GM23338 (cell line): Measurements from ENCODE around the gene TMBIM6. TPM values are rescaled to one million over a fixed set of nuclear protein-coding genes. Genes with fewer than 3 reads are reported as not detected.
A peak's percentile ranks its signal among the peaks of the same experiment; 100 is the strongest.

Source experiments
- ATAC-seq: fragments of 200-7000 bp; cut with Tn5 transposase; 3 replicates; pipeline ENCODE4 v1.9.1; 2020
- DNase-seq: peaks from one replicate; pipeline ENCODE4 v3.0.0-alpha.2; 2015; ENCODE audit warnings: low spot score
- H2AFZ ChIP-seq: fragments of 200-600 bp; sonication (generic); 2 replicates; pipeline ENCODE4 v1.8.0; 2016; ENCODE audit warnings: antibody characterized with exemption, mild to moderate bottlenecking, moderate library complexity
- H3F3A ChIP-seq: fragments of 200-600 bp; sonication (generic); replicated peaks from 2 replicates; pipeline ENCODE4 v1.8.0; 2017; ENCODE audit warnings: antibody characterized with exemption, mixed run types, low read depth
- H3K27ac ChIP-seq: fragments of 200-600 bp; sonication (generic); 2 replicates; pipeline ENCODE4 v1.6.1; 2016; ENCODE audit warnings: low read depth
- H3K27me3 ChIP-seq: fragments of 200-600 bp; sonication (generic); 2 replicates; pipeline ENCODE4 v1.8.0; 2016; ENCODE audit warnings: mild to moderate bottlenecking, mixed run types, moderate library complexity; ENCODE audit not compliant: insufficient read depth
- H3K36me3 ChIP-seq: fragments of 200-600 bp; sonication (generic); 2 replicates; pipeline ENCODE4 v1.8.0; 2016; ENCODE audit warnings: mild to moderate bottlenecking; ENCODE audit not compliant: insufficient read depth
- H3K4me1 ChIP-seq: fragments of 200-600 bp; sonication (generic); 2 replicates; pipeline ENCODE4 v1.8.0; 2016; ENCODE audit warnings: mild to moderate bottlenecking, moderate library complexity; ENCODE audit not compliant: insufficient read depth
- H3K4me2 ChIP-seq: fragments of 200-600 bp; sonication (generic); 2 replicates; pipeline ENCODE4 v1.7.1; 2017; ENCODE audit warnings: mixed run types
- H3K4me3 ChIP-seq: fragments of 200-600 bp; sonication (generic); 2 replicates; pipeline ENCODE4 v1.6.1; 2016; ENCODE audit warnings: mixed run types
- H3K79me2 ChIP-seq: fragments of 200-600 bp; sonication (generic); replicated peaks from 2 replicates; pipeline ENCODE4 v1.8.0; 2017; ENCODE audit warnings: mild to moderate bottlenecking; ENCODE audit not compliant: insufficient read depth
- H3K9me2 ChIP-seq: fragments of 200-600 bp; sonication (generic); 2 replicates; pipeline ENCODE4 v1.8.0; 2017; ENCODE audit not compliant: insufficient read depth
- H4K20me1 ChIP-seq: fragments of 200-600 bp; sonication (generic); replicated peaks from 2 replicates; pipeline ENCODE4 v1.8.0; 2017; ENCODE audit warnings: mild to moderate bottlenecking; ENCODE audit not compliant: insufficient read depth
- H3K27ac Mint-ChIP-seq: 2 replicates; pipeline ENCODE4 v1.8.0; 2020; ENCODE audit warnings: inconsistent platforms, mild to moderate bottlenecking, moderate library complexity, mixed read lengths
- H3K27me3 Mint-ChIP-seq: 3 replicates; pipeline ENCODE4 v1.8.0; 2022; ENCODE audit warnings: low read depth, mild to moderate bottlenecking, moderate library complexity, mixed read lengths, inconsistent platforms; ENCODE audit not compliant: insufficient read depth, poor library complexity
- H3K36me3 Mint-ChIP-seq: 3 replicates; pipeline ENCODE4 v1.8.0; 2021; ENCODE audit warnings: low read depth, mild to moderate bottlenecking, inconsistent platforms, moderate library complexity, mixed read lengths
- H3K4me1 Mint-ChIP-seq: 3 replicates; pipeline ENCODE4 v1.8.0; 2020; ENCODE audit warnings: mild to moderate bottlenecking, inconsistent platforms, mixed read lengths
- H3K4me3 Mint-ChIP-seq: 3 replicates; pipeline ENCODE4 v1.8.0; 2021; ENCODE audit warnings: moderate library complexity, mild to moderate bottlenecking, inconsistent platforms, mixed read lengths
- H3K9me3 Mint-ChIP-seq: 3 replicates; pipeline ENCODE4 v1.8.0; 2020; ENCODE audit warnings: moderate library complexity, mild to moderate bottlenecking, inconsistent platforms, mixed read lengths
- EZH2 ChIP-seq: fragments of 200-600 bp; sonication (generic); IDR thresholded peaks from one replicate; pipeline ENCODE4 v1.8.0; 2017; ENCODE audit warnings: antibody characterized with exemption, mild to moderate bottlenecking, low read depth; ENCODE audit not compliant: unreplicated experiment
- EZH2phosphoT487 ChIP-seq: fragments of 200-600 bp; sonication (generic); IDR thresholded peaks from one replicate; pipeline ENCODE4 v1.8.1; 2018; ENCODE audit warnings: antibody characterized with exemption; ENCODE audit not compliant: unreplicated experiment
- JUNB ChIP-seq: IDR thresholded peaks from one replicate; pipeline ENCODE4 v1.6.1; 2016; ENCODE audit warnings: antibody characterized with exemption; ENCODE audit not compliant: unreplicated experiment
- NANOG ChIP-seq: IDR thresholded peaks from 2 replicates; pipeline ENCODE4 v1.6.1; 2016; ENCODE audit warnings: antibody characterized with exemption, borderline replicate concordance
- POLR2AphosphoS5 ChIP-seq: IDR thresholded peaks from 2 replicates; pipeline ENCODE4 v1.6.1; 2016; ENCODE audit warnings: antibody characterized with exemption, low read depth
- ZNF114 ChIP-seq: fragments of 250-450 bp; sonication (Bioruptor Pico); IDR thresholded peaks from 2 replicates; pipeline ENCODE4 v1.5.0; 2020; ENCODE audit warnings: mild to moderate bottlenecking, moderate library complexity
- ZNF331 ChIP-seq: fragments of 250-450 bp; sonication (Bioruptor Pico); IDR thresholded peaks from 2 replicates; pipeline ENCODE4 v1.5.0; 2020; ENCODE audit warnings: low read depth, mild to moderate bottlenecking, moderate library complexity
- polyA plus RNA-seq: library from polyadenylated mRNA; unstranded; fragments of >200 nt; fragmentation: Nextera tagmentation; extraction: Ambion mirVana; gene quantifications from 2 replicates; pipeline ENCODE4 v1.2.1, GENCODE V29; 2016
- total RNA-seq: library from RNA; depleted of rRNA; stranded (reverse); fragments of >200 nt; shearing (Covaris generic); gene quantifications from 2 replicates; pipeline ENCODE4 v1.2.3, GENCODE V29; 2014
- TF ChIP-seq, protein P1 (sequence below): fragments of 250-450 bp; sonication (Bioruptor Pico); IDR thresholded peaks from 2 replicates; pipeline ENCODE4 v1.5.0; 2020; ENCODE audit warnings: mild to moderate bottlenecking, moderate library complexity
- TF ChIP-seq, protein P2 (sequence below), 2 experiments: fragments of 200-600 bp in 1 of 2; sonication (generic) in 1 of 2; conservative IDR thresholded peaks; 2 replicates each; pipeline versions ENCODE4 v1.5.1 to v1.6.1; 2016 to 2017; ENCODE audit warnings: antibody characterized with exemption in 2 of 2, low read depth in 2 of 2, mild to moderate bottlenecking in 2 of 2, moderate library complexity in 1 of 2
- TF ChIP-seq, protein P3 (sequence below): IDR thresholded peaks from 2 replicates; pipeline ENCODE4 v1.6.1; 2016; ENCODE audit warnings: antibody characterized with exemption
- TF ChIP-seq, protein P4 (sequence below): IDR thresholded peaks from one replicate; pipeline ENCODE4 v1.6.1; 2018; ENCODE audit warnings: antibody characterized with exemption; ENCODE audit not compliant: unreplicated experiment

TMBIM6 gene
- total and polyA plus RNA-seq, 2 experiments from 2014 or later: 245 to 349 TPM

DNA sequence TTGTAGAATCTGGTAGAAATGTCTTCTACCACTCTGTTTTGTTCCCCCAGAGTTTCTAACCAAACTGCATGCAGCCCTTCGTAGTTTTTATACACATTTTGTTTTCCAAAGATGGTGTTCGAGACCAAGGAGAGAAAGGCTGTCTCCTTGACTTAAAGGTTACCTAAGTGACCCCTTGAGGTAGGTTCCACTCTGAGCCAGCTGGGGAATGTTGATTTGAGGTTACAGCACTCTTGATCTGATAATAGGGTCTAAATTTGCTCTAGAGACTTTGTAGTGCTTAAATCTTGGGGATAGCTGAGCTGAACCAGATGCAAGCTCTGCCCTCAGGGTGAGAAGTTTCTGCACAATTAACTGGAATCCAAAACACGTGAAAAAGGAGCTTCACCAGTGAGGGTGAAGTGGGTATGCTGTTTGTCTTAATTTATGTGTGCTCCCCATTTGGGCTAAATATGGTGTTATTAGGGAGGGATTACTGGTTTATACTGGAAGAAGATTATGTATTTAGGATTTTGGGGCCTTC, 3.1 kb downstream of the TMBIM6 start (continued):
- TF ChIP-seq, protein P1, sequence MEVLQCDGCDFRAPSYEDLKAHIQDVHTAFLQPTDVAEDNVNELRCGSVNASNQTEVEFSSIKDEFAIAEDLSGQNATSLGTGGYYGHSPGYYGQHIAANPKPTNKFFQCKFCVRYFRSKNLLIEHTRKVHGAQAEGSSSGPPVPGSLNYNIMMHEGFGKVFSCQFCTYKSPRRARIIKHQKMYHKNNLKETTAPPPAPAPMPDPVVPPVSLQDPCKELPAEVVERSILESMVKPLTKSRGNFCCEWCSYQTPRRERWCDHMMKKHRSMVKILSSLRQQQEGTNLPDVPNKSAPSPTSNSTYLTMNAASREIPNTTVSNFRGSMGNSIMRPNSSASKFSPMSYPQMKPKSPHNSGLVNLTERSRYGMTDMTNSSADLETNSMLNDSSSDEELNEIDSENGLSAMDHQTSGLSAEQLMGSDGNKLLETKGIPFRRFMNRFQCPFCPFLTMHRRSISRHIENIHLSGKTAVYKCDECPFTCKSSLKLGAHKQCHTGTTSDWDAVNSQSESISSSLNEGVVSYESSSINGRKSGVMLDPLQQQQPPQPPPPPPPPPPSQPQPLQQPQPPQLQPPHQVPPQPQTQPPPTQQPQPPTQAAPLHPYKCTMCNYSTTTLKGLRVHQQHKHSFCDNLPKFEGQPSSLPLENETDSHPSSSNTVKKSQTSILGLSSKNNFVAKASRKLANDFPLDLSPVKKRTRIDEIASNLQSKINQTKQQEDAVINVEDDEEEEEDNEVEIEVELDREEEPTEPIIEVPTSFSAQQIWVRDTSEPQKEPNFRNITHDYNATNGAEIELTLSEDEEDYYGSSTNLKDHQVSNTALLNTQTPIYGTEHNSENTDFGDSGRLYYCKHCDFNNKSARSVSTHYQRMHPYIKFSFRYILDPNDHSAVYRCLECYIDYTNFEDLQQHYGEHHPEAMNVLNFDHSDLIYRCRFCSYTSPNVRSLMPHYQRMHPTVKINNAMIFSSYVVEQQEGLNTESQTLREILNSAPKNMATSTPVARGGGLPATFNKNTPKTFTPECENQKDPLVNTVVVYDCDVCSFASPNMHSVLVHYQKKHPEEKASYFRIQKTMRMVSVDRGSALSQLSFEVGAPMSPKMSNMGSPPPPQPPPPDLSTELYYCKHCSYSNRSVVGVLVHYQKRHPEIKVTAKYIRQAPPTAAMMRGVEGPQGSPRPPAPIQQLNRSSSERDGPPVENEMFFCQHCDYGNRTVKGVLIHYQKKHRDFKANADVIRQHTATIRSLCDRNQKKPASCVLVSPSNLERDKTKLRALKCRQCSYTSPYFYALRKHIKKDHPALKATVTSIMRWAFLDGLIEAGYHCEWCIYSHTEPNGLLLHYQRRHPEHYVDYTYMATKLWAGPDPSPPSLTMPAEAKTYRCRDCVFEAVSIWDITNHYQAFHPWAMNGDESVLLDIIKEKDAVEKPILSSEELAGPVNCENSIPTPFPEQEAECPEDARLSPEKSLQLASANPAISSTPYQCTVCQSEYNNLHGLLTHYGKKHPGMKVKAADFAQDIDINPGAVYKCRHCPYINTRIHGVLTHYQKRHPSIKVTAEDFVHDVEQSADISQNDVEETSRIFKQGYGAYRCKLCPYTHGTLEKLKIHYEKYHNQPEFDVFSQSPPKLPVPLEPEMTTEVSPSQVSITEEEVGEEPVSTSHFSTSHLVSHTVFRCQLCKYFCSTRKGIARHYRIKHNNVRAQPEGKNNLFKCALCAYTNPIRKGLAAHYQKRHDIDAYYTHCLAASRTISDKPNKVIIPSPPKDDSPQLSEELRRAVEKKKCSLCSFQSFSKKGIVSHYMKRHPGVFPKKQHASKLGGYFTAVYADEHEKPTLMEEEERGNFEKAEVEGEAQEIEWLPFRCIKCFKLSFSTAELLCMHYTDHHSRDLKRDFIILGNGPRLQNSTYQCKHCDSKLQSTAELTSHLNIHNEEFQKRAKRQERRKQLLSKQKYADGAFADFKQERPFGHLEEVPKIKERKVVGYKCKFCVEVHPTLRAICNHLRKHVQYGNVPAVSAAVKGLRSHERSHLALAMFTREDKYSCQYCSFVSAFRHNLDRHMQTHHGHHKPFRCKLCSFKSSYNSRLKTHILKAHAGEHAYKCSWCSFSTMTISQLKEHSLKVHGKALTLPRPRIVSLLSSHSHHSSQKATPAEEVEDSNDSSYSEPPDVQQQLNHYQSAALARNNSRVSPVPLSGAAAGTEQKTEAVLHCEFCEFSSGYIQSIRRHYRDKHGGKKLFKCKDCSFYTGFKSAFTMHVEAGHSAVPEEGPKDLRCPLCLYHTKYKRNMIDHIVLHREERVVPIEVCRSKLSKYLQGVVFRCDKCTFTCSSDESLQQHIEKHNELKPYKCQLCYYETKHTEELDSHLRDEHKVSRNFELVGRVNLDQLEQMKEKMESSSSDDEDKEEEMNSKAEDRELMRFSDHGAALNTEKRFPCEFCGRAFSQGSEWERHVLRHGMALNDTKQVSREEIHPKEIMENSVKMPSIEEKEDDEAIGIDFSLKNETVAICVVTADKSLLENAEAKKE (CRISPR knock-in tag): no peak

DNA sequence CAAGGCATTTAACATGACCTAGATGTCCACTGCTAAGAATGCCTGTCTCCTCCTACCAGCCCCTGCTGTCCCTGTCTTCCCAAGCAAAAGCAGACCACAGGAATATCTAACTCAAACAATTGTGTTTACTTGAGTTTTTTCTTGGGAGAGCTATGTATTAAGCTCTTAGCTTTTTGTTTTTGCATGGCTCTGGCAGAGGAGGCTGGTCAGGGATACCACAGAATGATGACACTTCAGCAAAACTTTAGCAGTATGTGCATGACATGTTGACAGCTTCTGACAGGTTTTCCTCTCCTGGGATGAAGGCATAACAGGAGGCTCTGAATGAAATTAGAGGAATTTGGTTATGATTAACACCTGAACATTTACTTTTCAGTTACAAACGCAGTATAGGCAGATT, 6.9 kb downstream of the TMBIM6 start:
- Histone ChIP-seq H3K9me2 (no peaks in the 10 kb centered on the region), H3K4me3 (no peak overlapping the region), H3K4me2 (no peak overlapping the region), H3F3A (no peaks in the 10 kb centered on the region), H3K79me2 (peaks cover 100% of the 10 kb centered on the region), H2AFZ (no peak overlapping the region), H3K36me3 (peaks cover 10% of the 10 kb centered on the region), H3K27me3 (no peaks in the 10 kb centered on the region), H3K27ac (0 out of 2 replicates have a peak overlapping the region, but pooled peaks have one; percentile 30), H4K20me1 (peaks cover 90% of the 10 kb centered on the region), H3K4me1 (peaks cover 9% of the 10 kb centered on the region)
- peaks cover 27% of the 10 kb centered on the region for H3K36me3 Mint-ChIP-seq
- H3K27ac Mint-ChIP-seq: 0 out of 2 replicates have a peak overlapping the region, but pooled peaks have one; percentile 26
- H3K4me3 Mint-ChIP-seq: no peak overlapping the region
- H3K4me1 Mint-ChIP-seq: peaks cover 43% of the 10 kb centered on the region
- peaks cover 2% of the 10 kb centered on the region for H3K27me3 Mint-ChIP-seq
- DNase-seq (no peak), ATAC-seq (no peak)
- no peaks in the 10 kb centered on the region for H3K9me3 Mint-ChIP-seq
- TF ChIP-seq, protein P2, sequence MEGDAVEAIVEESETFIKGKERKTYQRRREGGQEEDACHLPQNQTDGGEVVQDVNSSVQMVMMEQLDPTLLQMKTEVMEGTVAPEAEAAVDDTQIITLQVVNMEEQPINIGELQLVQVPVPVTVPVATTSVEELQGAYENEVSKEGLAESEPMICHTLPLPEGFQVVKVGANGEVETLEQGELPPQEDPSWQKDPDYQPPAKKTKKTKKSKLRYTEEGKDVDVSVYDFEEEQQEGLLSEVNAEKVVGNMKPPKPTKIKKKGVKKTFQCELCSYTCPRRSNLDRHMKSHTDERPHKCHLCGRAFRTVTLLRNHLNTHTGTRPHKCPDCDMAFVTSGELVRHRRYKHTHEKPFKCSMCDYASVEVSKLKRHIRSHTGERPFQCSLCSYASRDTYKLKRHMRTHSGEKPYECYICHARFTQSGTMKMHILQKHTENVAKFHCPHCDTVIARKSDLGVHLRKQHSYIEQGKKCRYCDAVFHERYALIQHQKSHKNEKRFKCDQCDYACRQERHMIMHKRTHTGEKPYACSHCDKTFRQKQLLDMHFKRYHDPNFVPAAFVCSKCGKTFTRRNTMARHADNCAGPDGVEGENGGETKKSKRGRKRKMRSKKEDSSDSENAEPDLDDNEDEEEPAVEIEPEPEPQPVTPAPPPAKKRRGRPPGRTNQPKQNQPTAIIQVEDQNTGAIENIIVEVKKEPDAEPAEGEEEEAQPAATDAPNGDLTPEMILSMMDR (conservative IDR thresholded peaks at IDR 0.05; ENCODE audit: low read depth in 2 of 2): no peak
- TF ChIP-seq ZNF114 (CRISPR knock-in tag) (no peak), ZNF331 (CRISPR knock-in tag) (no peak), JUNB (no peak), POLR2AphosphoS5 (no peak), EZH2phosphoT487 (no peak), NANOG (no peak), EZH2 (no peak)
- TF ChIP-seq, protein P3, sequence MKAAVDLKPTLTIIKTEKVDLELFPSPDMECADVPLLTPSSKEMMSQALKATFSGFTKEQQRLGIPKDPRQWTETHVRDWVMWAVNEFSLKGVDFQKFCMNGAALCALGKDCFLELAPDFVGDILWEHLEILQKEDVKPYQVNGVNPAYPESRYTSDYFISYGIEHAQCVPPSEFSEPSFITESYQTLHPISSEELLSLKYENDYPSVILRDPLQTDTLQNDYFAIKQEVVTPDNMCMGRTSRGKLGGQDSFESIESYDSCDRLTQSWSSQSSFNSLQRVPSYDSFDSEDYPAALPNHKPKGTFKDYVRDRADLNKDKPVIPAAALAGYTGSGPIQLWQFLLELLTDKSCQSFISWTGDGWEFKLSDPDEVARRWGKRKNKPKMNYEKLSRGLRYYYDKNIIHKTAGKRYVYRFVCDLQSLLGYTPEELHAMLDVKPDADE: no peak
- TF ChIP-seq, protein P4, sequence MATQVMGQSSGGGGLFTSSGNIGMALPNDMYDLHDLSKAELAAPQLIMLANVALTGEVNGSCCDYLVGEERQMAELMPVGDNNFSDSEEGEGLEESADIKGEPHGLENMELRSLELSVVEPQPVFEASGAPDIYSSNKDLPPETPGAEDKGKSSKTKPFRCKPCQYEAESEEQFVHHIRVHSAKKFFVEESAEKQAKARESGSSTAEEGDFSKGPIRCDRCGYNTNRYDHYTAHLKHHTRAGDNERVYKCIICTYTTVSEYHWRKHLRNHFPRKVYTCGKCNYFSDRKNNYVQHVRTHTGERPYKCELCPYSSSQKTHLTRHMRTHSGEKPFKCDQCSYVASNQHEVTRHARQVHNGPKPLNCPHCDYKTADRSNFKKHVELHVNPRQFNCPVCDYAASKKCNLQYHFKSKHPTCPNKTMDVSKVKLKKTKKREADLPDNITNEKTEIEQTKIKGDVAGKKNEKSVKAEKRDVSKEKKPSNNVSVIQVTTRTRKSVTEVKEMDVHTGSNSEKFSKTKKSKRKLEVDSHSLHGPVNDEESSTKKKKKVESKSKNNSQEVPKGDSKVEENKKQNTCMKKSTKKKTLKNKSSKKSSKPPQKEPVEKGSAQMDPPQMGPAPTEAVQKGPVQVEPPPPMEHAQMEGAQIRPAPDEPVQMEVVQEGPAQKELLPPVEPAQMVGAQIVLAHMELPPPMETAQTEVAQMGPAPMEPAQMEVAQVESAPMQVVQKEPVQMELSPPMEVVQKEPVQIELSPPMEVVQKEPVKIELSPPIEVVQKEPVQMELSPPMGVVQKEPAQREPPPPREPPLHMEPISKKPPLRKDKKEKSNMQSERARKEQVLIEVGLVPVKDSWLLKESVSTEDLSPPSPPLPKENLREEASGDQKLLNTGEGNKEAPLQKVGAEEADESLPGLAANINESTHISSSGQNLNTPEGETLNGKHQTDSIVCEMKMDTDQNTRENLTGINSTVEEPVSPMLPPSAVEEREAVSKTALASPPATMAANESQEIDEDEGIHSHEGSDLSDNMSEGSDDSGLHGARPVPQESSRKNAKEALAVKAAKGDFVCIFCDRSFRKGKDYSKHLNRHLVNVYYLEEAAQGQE: no peak
